ENCODE measurements around the gene BIRC7.

BIRC7 gene

DNA sequence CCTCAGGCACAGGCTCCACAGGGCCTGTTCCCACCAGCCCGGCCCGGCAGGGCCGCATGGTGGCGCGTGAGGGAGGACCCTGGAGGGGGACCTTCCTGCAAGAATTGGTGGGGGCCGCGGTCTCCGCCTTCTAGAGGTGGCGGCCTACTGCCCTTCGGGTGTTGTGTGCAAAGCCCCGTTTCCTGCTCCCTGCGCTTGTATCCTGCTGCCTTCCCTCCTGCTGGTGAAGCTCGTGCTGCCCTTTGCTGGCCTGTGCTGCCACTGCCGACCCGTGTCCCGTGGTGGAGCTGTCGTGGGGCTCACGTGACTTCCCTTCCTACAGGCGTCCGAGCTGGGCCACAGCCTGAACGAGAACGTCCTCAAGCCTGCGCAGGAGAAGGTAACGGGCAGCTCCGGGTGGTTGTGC, 48.8 kb downstream of the BIRC7 start:
- TF ChIP-seq CTCF (conservative IDR thresholded peaks at IDR 0.05) = no peak
- TF ChIP-seq ZFX (IDR thresholded peaks at IDR 0.05) = no peak
- no peak overlapping the region for H3K27ac ChIP-seq

- TF ChIP-seq ZFX (IDR thresholded peaks at IDR 0.05) = no peak
- TF ChIP-seq CTCF (conservative IDR thresholded peaks at IDR 0.05) = no peak
- H3K27ac ChIP-seq = no peak overlapping the region
Measured at GRCh38 chr20:63284981-63285524, 49.3 kb downstream of the BIRC7 start.

DNA sequence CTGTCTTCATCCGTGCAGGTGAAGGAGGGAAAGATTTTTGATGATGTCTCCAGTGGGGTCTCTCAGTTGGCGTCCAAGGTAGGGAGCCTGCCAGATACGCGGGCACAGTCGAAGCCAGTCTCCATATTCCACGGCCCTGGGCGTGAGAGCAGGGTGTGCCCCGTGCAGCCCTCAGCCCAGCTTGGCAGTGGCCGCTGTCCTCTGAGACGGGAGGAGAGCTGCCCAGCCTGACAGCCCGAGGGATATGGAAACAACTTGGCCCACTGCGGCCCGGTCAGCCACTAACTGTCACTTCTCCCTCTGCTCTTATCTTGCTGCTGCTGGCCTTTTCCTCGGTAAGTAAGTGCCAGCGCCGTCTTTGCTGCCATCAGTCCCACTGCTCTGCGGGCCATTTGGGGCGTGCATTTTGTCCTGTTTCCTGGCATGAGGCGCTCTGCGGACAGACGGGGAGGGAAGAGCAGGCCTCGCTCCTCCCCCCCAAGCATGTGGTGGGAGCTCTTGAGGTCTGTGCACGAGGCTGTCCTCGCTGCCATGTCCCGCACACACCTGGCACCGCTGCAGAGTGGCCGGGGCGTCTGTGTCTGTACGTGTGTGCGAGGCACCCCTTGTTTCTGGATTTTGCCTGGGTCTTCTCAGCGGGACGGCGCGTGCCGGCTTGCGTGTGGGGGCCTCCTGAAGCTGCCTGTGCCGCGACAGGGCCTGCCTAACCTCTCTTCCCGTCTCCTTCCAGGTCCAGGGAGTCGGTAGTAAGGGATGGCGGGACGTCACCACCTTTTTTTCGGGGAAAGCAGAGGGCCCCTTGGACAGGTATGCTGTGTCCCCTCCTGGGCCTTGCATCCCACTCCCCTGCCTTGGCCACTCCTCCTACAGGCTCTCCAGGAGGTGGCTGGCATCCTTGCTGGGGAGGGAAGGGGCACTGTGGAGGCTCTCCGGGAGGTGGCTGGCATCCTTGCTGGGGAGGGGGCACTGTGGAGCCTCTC, 50.2 kb downstream of the BIRC7 start:
- no peak for TF ChIP-seq ZFX (IDR thresholded peaks at IDR 0.05)
- TF ChIP-seq CTCF (conservative IDR thresholded peaks at IDR 0.05) = no peak
- no peak overlapping the region for H3K27ac ChIP-seq

- H3K27ac ChIP-seq = no peak overlapping the region
- TF ChIP-seq CTCF (conservative IDR thresholded peaks at IDR 0.05) (no peak), ZFX (IDR thresholded peaks at IDR 0.05) (no peak)
Measured at GRCh38 chr20:63286781-63287696, 51.3 kb downstream of the BIRC7 start.

DNA sequence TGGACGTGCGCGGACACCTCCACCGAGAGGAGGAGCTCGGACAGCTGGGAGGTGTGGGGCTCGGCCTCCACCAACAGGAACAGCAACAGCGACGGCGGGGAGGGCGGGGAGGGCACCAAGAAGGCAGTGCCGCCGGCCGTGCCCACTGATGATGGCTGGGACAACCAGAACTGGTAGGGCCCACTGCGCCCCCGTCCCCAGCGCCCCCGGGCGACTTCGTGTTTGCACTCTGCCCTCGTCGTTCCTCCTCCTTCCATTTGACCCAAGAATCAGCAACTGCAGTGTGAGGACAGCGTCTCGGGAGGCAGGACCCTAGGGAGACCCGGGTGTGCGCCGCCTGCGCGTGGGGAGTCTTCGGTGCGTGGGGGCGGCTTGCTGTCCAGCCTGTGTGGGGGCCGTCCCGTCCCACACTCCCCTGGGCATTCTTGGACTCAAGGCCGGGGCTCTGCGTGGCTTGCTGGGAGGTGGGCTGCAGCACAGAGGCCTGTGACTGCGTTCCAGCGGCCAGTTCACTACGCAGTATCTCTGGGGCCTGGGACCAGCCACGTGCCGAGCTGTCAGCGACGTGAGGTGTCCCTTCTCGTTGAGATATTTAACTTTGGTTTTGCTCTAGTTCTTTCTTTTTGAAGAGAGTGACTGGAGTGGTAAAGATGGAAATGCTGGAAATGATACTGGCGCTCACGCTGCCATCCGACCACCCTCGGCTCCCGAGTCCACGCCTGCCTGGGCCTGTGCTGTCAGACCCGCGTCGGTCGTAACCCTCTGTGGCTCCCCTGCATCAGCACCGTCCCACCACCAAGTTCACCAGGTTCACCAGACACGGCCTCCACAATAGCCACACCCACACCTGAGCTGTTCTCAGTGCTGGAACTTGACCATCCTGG, 52.2 kb downstream of the BIRC7 start:
- H3K27ac ChIP-seq = no peak overlapping the region
- TF ChIP-seq CTCF (conservative IDR thresholded peaks at IDR 0.05) (no peak), ZFX (IDR thresholded peaks at IDR 0.05) (no peak)

DNA sequence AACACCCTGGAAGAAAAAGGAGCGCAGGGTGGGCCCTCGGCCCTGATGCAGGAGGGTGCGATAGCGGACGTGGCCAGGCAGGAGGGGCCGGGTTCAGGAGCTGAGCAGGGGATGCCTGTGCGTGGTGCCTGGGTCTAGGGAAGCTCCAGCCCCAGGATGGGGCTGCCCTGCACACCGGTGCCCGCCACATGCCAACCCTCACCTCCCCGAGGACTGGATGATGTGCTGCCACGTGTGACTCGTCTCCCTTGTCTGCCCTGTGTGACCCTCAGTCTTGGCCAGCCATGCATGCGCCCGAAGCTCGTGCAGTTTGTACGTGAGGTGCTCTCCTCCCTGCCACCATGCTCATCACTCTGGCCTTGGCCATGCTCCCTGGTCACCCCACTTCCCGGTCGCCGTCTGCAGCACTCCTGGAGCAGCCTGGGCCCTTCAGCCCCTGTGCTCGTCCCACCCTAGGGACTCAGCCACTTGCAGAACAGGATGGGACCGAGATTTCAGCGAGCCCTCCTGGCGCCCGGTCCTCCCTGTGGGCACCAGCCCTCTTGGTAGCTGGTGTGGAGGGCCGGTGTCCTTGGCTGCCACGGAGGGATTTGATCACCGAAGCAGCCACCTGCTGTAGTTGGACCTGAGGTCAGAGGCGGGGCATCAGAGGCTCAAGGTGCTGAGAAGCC, 53.0 kb downstream of the BIRC7 start:
- TF ChIP-seq CTCF (conservative IDR thresholded peaks at IDR 0.05) (no peak), ZFX (IDR thresholded peaks at IDR 0.05) (no peak)
- H3K27ac ChIP-seq = no peak overlapping the region
